Suprapubic skin (tissue), 4 donors: ENCODE results near the gene ATP5PO. TPM values are rescaled to one million over a fixed set of nuclear protein-coding genes. Genes with fewer than 3 reads are reported as not detected.

Experiments used
- DNase-seq, 2 donors: peaks; one replicate each; pipeline ENCODE4 v3.0.0-alpha.2; 2019; ENCODE audit warnings: low spot score in 2 of 2
- H3K27ac ChIP-seq: fragments of 200-600 bp; sonication (generic); one replicate; pipeline ENCODE4 v1.5.1; 2019
- H3K27me3 ChIP-seq: fragments of 200-600 bp; sonication (generic); one replicate; pipeline ENCODE4 v1.5.1; 2019
- H3K36me3 ChIP-seq: fragments of 200-600 bp; sonication (generic); one replicate; pipeline ENCODE4 v1.5.1; 2019
- H3K4me1 ChIP-seq: fragments of 200-600 bp; sonication (generic); one replicate; pipeline ENCODE4 v1.5.1; 2019
- H3K4me3 ChIP-seq: fragments of 200-600 bp; sonication (generic); one replicate; pipeline ENCODE4 v1.5.1; 2019; ENCODE audit warnings: mild to moderate bottlenecking
- H3K9me3 ChIP-seq: fragments of 200-600 bp; sonication (generic); one replicate; pipeline ENCODE4 v1.5.1; 2019
- CTCF ChIP-seq, 2 donors: fragments of 200-600 bp in 1 of 2; fragments of 450-650 bp in 1 of 2; sonication (generic) in 1 of 2; IDR thresholded peaks; one replicate each; pipeline ENCODE4 v1.5.1; 2016 to 2019; ENCODE audit warnings: antibody characterized with exemption in 2 of 2, mild to moderate bottlenecking in 1 of 2, moderate library complexity in 1 of 2
- EP300 ChIP-seq: sonication (generic); formaldehyde crosslinking; IDR thresholded peaks from one replicate; pipeline ENCODE4 v1.6.1; 2017; ENCODE audit warnings: antibody characterized with exemption
- POLR2A ChIP-seq, 2 donors: fragments of 450-650 bp; IDR thresholded peaks; one replicate each; pipeline ENCODE4 v1.6.1; 2017; ENCODE audit warnings: antibody characterized with exemption in 2 of 2, mild to moderate bottlenecking in 2 of 2, moderate library complexity in 2 of 2
- POLR2AphosphoS5 ChIP-seq, 3 donors: sonication (generic); formaldehyde crosslinking; IDR thresholded peaks; one replicate each; pipeline ENCODE4 v1.6.1; 2017; ENCODE audit warnings: antibody characterized with exemption in 3 of 3
- WGBS: methylation state at CpG from one replicate; pipeline ENCODE4 v1.1.5; 2018; 5-methylcytosine and 5-hydroxymethylcytosine counted together
- total RNA-seq, 4 donors: library from RNA; depleted of rRNA; stranded (reverse); fragments of >200 nt; gene quantifications; one replicate each; pipeline ENCODE4 v1.1.0, GENCODE V29; 2016

The ATP5PO gene
- total RNA-seq, 4 donors from 2014 or later, result 121 to 182 (median 159) TPM

- H3K4me3 ChIP-seq, result no peak overlapping the region
- no peaks in the 10 kb centered on the region for H3K36me3 ChIP-seq
- no peak overlapping the region for H3K27ac ChIP-seq
- 74% methylated on average over 3 of the region's 3 CpGs for WGBS
- no peak for DNase-seq
- peaks cover 17% of the 10 kb centered on the region for H3K4me1 ChIP-seq
- no peaks in the 10 kb centered on the region for H3K9me3 ChIP-seq
- H3K27me3 ChIP-seq, result no peaks in the 10 kb centered on the region
- TF ChIP-seq CTCF (IDR thresholded peaks at IDR 0.05) (no peak), POLR2A (IDR thresholded peaks at IDR 0.05) (no peak), EP300 (no peak), POLR2AphosphoS5 (IDR thresholded peaks at IDR 0.05) (no peak)
Observed at GRCh38 chr21:33939226-33939625, 23.6 kb upstream of the ATP5PO start.

- H3K4me3 ChIP-seq, result no peak overlapping the region
- H3K27me3 ChIP-seq, result no peaks in the 10 kb centered on the region
- no peak overlapping the region for H3K27ac ChIP-seq
- no peak for DNase-seq
- 85% methylated on average over 3 of the region's 3 CpGs for WGBS
- TF ChIP-seq CTCF (IDR thresholded peaks at IDR 0.05) (no peak), POLR2AphosphoS5 (IDR thresholded peaks at IDR 0.05) (no peak)
- H3K9me3 ChIP-seq, result no peaks in the 10 kb centered on the region
- no peaks in the 10 kb centered on the region for H3K36me3 ChIP-seq
- peaks cover 17% of the 10 kb centered on the region for H3K4me1 ChIP-seq
Observed at GRCh38 chr21:33938381-33938780, 22.8 kb upstream of the ATP5PO start.

GRCh38 chr21:33937931-33938339 is 22.3 kb upstream of the ATP5PO start:
- no peak for DNase-seq

GRCh38 chr21:33937146-33937545 is 21.5 kb upstream of the ATP5PO start:
- Histone ChIP-seq H3K36me3 (no peaks in the 10 kb centered on the region), H3K27ac (no peak overlapping the region), H3K4me1 (peaks cover 26% of the 10 kb centered on the region), H3K27me3 (no peaks in the 10 kb centered on the region), H3K4me3 (no peak overlapping the region), H3K9me3 (no peaks in the 10 kb centered on the region)
- TF ChIP-seq CTCF (IDR thresholded peaks at IDR 0.05), result no peak
- no peak for DNase-seq
- WGBS, result 85% methylated on average over 4 of the region's 4 CpGs

More at GRCh38 chr21:33937931-33938339, 22.3 kb upstream of the ATP5PO start:
- H3K4me1 ChIP-seq, result peaks cover 18% of the 10 kb centered on the region
- H3K36me3 ChIP-seq, result no peaks in the 10 kb centered on the region
- H3K27ac ChIP-seq, result no peak overlapping the region
- WGBS, result 86% methylated on average over 14 of the region's 14 CpGs
- no peaks in the 10 kb centered on the region for H3K9me3 ChIP-seq
- H3K4me3 ChIP-seq, result no peak overlapping the region
- H3K27me3 ChIP-seq, result no peaks in the 10 kb centered on the region
- TF ChIP-seq POLR2A (IDR thresholded peaks at IDR 0.05), result no peak

GRCh38 chr21:33936301-33937038 is 20.9 kb upstream of the ATP5PO start:
- no peaks in the 10 kb centered on the region for H3K9me3 ChIP-seq
- H3K27me3 ChIP-seq, result no peaks in the 10 kb centered on the region
- TF ChIP-seq POLR2A (IDR thresholded peaks at IDR 0.05) (no peak), EP300 (no peak), CTCF (IDR thresholded peaks at IDR 0.05) (no peak), POLR2AphosphoS5 (IDR thresholded peaks at IDR 0.05) (no peak)
- peak overlapping the region; percentile 23 for H3K27ac ChIP-seq
- peaks cover 28% of the 10 kb centered on the region for H3K4me1 ChIP-seq
- no peaks in the 10 kb centered on the region for H3K36me3 ChIP-seq
- H3K4me3 ChIP-seq, result no peak overlapping the region
- no peak for DNase-seq
- 23% methylated on average over 4 of the region's 4 CpGs for WGBS

- H3K9me3 ChIP-seq, result no peaks in the 10 kb centered on the region
- DNase-seq, result no peak
- no peak overlapping the region for H3K27ac ChIP-seq
- H3K4me1 ChIP-seq, result peaks cover 24% of the 10 kb centered on the region
- H3K4me3 ChIP-seq, result peak overlapping the region; percentile 50
- H3K27me3 ChIP-seq, result no peaks in the 10 kb centered on the region
- H3K36me3 ChIP-seq, result no peaks in the 10 kb centered on the region
- WGBS, result 89% methylated on average over 5 of the region's 5 CpGs
- TF ChIP-seq CTCF (IDR thresholded peaks at IDR 0.05) (no peak), POLR2AphosphoS5 (IDR thresholded peaks at IDR 0.05) (no peak), POLR2A (IDR thresholded peaks at IDR 0.05) (no peak), EP300 (no peak)
Observed at GRCh38 chr21:33932731-33933130, 17.1 kb upstream of the ATP5PO start.
